Ascending aorta (tissue), 2 donors: ENCODE measurements around the gene FSCN2. TPM values are rescaled to one million over a fixed set of nuclear protein-coding genes. Genes with fewer than 3 reads are reported as not detected.

ENCODE experiments used
- DNase-seq, 2 donors: peaks; one replicate each; pipeline ENCODE4 v3.0.0-alpha.2; 2019; ENCODE audit warnings: low spot score in 2 of 2
- H3K27ac ChIP-seq, 2 donors: fragments of 200-600 bp; sonication (generic); one replicate each; pipeline ENCODE4 v1.5.1; 2016 to 2017; ENCODE audit warnings: mild to moderate bottlenecking in 1 of 2
- H3K27me3 ChIP-seq: fragments of 200-600 bp; sonication (generic); one replicate; pipeline ENCODE4 v1.5.1; 2017
- H3K36me3 ChIP-seq, 2 donors: fragments of 200-600 bp; sonication (generic); one replicate each; pipeline ENCODE4 v1.5.1; 2016
- H3K4me1 ChIP-seq, 2 donors: fragments of 200-600 bp; sonication (generic); one replicate each; pipeline ENCODE4 v1.5.1; 2016 to 2017; ENCODE audit warnings: mild to moderate bottlenecking in 1 of 2
- H3K4me3 ChIP-seq, 2 donors: fragments of 200-600 bp; sonication (generic); one replicate each; pipeline ENCODE4 v1.5.1; 2016 to 2017; ENCODE audit warnings: mild to moderate bottlenecking in 1 of 2
- H3K9me3 ChIP-seq, 2 donors: fragments of 200-600 bp; sonication (generic); one replicate each; pipeline ENCODE4 v1.5.1; 2016
- intact Hi-C: fragments of 100-400 bp; cut with DNase I; formaldehyde crosslinking; loops from one replicate; pipeline ENCODE4 v1.15.1; 2023
- total RNA-seq: library from RNA; depleted of rRNA; stranded (reverse); fragments of >200 nt; gene quantifications from one replicate; pipeline ENCODE4 v1.1.0, GENCODE V29; 2016
- TF ChIP-seq, protein P1 (sequence below), 3 experiments: fragments of 200-600 bp in 2 of 3; fragments of 450-650 bp in 1 of 3; sonication (generic) in 2 of 3; IDR thresholded peaks; one replicate each; pipeline ENCODE4 v1.5.1; 2016 to 2019; ENCODE audit warnings: antibody characterized with exemption in 3 of 3, mild to moderate bottlenecking in 1 of 3, moderate library complexity in 1 of 3

FSCN2 gene
- total RNA-seq, 1 donor from 2014 or later = not detected

GRCh38 chr17:81489998-81490992, 37.9 kb upstream of the FSCN2 start:
- Histone ChIP-seq H3K27ac (no peak overlapping the region), H3K36me3 (no peaks in the 10 kb centered on the region), H3K9me3 (no peaks in the 10 kb centered on the region), H3K4me3 (no peak overlapping the region), H3K4me1 (peaks cover 5 to 6% of the 10 kb centered on the region in 2 donors), H3K27me3 (no peaks in the 10 kb centered on the region)
- TF ChIP-seq, protein P1, sequence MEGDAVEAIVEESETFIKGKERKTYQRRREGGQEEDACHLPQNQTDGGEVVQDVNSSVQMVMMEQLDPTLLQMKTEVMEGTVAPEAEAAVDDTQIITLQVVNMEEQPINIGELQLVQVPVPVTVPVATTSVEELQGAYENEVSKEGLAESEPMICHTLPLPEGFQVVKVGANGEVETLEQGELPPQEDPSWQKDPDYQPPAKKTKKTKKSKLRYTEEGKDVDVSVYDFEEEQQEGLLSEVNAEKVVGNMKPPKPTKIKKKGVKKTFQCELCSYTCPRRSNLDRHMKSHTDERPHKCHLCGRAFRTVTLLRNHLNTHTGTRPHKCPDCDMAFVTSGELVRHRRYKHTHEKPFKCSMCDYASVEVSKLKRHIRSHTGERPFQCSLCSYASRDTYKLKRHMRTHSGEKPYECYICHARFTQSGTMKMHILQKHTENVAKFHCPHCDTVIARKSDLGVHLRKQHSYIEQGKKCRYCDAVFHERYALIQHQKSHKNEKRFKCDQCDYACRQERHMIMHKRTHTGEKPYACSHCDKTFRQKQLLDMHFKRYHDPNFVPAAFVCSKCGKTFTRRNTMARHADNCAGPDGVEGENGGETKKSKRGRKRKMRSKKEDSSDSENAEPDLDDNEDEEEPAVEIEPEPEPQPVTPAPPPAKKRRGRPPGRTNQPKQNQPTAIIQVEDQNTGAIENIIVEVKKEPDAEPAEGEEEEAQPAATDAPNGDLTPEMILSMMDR (IDR thresholded peaks at IDR 0.05) = no peak
- DNase-seq = no peak
- intact Hi-C loops = no loop called here

DNA sequence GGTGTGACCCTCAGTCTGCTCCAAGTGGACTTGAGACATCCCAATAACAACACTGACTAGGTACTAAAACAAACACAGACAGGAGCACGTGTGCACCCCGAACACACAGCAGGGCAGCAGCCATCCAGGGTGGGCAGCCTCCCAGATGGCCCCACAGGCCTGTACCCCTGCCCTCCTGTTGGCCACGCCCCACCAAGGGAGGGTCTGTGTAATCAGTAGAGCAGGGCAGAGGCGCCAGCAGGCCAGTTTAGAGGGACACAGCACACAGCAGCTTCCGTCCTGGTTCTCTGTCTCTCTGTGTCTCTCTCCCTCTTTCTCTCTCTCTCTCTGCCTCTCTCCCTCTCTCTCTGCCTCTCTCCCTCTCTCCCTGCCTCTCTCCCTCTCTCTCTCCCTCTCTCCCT, 37.0 kb upstream of the FSCN2 start:
- intact Hi-C loops = no loop called here
- no peaks in the 10 kb centered on the region for H3K36me3 ChIP-seq
- H3K27me3 ChIP-seq = no peaks in the 10 kb centered on the region
- no peak for DNase-seq
- peaks cover 5 to 6% of the 10 kb centered on the region in 2 donors for H3K4me1 ChIP-seq
- H3K4me3 ChIP-seq = no peak overlapping the region
- H3K9me3 ChIP-seq = no peaks in the 10 kb centered on the region
- no peak overlapping the region for H3K27ac ChIP-seq
- TF ChIP-seq, protein P1 (IDR thresholded peaks at IDR 0.05) = no peak

DNA sequence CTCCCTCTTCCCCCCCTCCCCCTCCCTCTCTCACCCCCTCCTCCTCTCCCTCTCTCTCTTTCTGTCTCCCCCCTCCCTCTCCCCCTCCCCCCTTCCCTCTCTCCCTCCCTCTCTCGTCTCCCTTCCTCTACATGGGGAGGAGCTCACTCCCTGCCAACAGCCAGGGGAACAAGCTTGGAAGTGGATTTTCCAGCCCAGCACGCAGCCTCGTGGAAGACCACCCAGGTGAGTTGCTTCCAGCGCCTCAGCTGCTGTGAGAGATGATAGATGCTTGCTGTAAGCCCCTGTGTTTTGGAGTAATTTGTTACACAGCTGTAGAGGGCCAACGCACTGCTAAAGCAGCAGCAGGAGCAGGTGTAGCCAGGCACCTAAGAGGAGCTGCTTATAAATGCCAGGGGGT, 36.4 kb upstream of the FSCN2 start:
- Histone ChIP-seq H3K4me1 (peaks cover 5 to 6% of the 10 kb centered on the region in 2 donors), H3K4me3 (no peak overlapping the region), H3K27ac (no peak overlapping the region), H3K9me3 (no peaks in the 10 kb centered on the region), H3K27me3 (no peaks in the 10 kb centered on the region), H3K36me3 (no peaks in the 10 kb centered on the region)
- TF ChIP-seq, protein P1 (IDR thresholded peaks at IDR 0.05) = no peak
- no peak for DNase-seq
- intact Hi-C loops = no loop called here

GRCh38 chr17:81492202-81492601, 36.0 kb upstream of the FSCN2 start:
- no peak for DNase-seq
- H3K4me3 ChIP-seq = no peak overlapping the region
- H3K27ac ChIP-seq = no peak overlapping the region

GRCh38 chr17:81492706-81493105, 35.5 kb upstream of the FSCN2 start:
- H3K27ac ChIP-seq = no peak overlapping the region
- H3K9me3 ChIP-seq = no peaks in the 10 kb centered on the region
- no peak overlapping the region for H3K4me3 ChIP-seq
- no peaks in the 10 kb centered on the region for H3K36me3 ChIP-seq
- H3K27me3 ChIP-seq = no peaks in the 10 kb centered on the region
- TF ChIP-seq, protein P1 (IDR thresholded peaks at IDR 0.05) = no peak
- DNase-seq = no peak
- intact Hi-C loops = no loop called here
- H3K4me1 ChIP-seq = peaks cover 3 to 6% of the 10 kb centered on the region in 2 donors

More at GRCh38 chr17:81492202-81492601, 36.0 kb upstream of the FSCN2 start:
- H3K27me3 ChIP-seq = no peaks in the 10 kb centered on the region
- no peaks in the 10 kb centered on the region for H3K36me3 ChIP-seq
- intact Hi-C loops = no loop called here
- no peaks in the 10 kb centered on the region for H3K9me3 ChIP-seq
- TF ChIP-seq, protein P1 (IDR thresholded peaks at IDR 0.05) = no peak
- H3K4me1 ChIP-seq = peaks cover 5 to 6% of the 10 kb centered on the region in 2 donors
